Measurements from ENCODE around the gene CHST3. TPM values are rescaled to one million over a fixed set of nuclear protein-coding genes. Genes with fewer than 3 reads are reported as not detected.
"Not testable (repeated sequence)": the region's sequence is repeated elsewhere in the genome, so short reads cannot be mapped to it uniquely, and the experiment has no call there.

Gene CHST3
- total RNA-seq, 4 donors from 2014 or later: 41.2 to 56.4 (median 47.4) TPM

DNA sequence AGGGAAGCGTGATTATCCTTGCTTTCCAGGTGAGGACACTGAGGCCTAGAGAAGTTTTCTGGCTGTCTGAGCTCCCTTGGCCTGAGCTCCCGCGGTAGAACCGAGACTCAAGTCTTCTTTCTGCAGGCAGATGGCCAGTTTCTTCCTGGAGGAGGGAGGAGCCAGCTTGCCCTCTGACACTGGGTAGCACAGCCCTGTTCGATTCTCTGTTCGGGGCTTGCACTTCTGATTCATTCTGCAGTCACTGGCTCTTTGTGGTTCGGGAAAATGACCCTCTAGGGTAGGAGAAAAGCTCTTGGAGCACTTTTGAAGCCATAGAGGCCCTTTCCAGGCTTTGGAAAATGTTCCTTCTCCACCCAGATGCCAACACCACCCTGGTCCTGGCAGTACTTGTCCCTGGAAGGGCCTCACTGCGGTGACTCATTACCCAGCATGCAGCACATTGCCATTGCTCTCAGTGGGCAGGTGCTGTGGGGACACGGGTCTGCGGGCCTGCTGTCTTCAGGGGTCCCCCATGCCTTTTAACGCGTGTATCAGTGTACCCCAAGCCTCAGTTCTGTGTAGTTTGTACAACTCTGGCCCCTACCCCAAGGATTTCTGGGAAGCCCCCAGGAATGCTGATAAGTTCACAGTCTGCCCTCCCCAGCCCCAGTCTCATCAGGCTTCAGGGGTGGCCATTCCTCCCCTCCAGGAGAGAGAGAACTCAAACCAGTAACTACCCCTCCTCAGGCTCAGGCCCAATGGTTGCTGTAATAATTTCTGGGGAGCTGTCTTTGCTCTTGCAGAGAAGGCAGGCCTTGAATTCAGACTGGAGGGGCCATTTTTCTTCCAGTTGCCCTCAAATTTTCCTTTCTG, 11.9 kb downstream of the CHST3 start:
- 20 to 33% methylated on average over 11 to 12 of the region's 12 CpGs for WGBS, 2 donors
- Histone ChIP-seq H3K4me3 (peak overlapping the region in 1 of 4 donors; percentile 7), H3K4me1 (peaks cover 4 to 100% (median 96%) of the 10 kb centered on the region in 4 donors), H3K36me3 (no peaks in the 10 kb centered on the region), H3K27ac (peak overlapping the region; percentile 38 to 99 (median 82)), H3K27me3 (no peaks in the 10 kb centered on the region), H3K9me3 (no peaks in the 10 kb centered on the region)
- TF ChIP-seq EP300 (IDR thresholded peaks at IDR 0.05) (no peak), CTCF (IDR thresholded peaks at IDR 0.05) (no peak), POLR2A (IDR thresholded peaks at IDR 0.05) (no peak)
- peak in 1 of 2 donors; percentile 59 for DNase-seq (ENCODE audit: low spot score in 2 of 2)

DNA sequence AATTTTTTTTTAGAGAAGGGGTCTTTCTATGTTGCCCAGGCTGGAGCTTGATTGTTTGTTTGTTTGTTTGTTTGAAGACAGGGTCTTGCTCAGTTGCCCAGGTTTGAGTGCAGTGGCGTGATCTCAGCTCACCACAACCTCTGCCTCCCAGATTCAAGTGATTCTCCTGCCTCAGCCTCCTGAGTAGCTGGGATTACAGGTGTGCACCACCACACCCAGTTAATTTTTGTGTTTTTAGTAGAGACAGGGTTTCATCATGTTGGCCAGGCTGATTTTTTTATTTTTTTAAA, 13.4 kb downstream of the CHST3 start:
- not testable (repeated sequence) for H3K4me3 ChIP-seq; H3K36me3 ChIP-seq; H3K9me3 ChIP-seq; DNase-seq (ENCODE audit: low spot score in 2 of 2); H3K27me3 ChIP-seq
- 83 to 100% methylated on average over 1 of the region's 1 CpG for WGBS, 2 donors
- peaks cover 4 to 100% (median 97%) of the 10 kb centered on the region in 4 donors for H3K4me1 ChIP-seq
- H3K27ac ChIP-seq: peak overlapping the region; percentile 38 to 99 (median 82)

GRCh38 chr10:71978476-71978875, 14.3 kb downstream of the CHST3 start:
- peaks cover 4 to 100% (median 97%) of the 10 kb centered on the region in 4 donors for H3K4me1 ChIP-seq
- no peak overlapping the region for H3K4me3 ChIP-seq
- no peaks in the 10 kb centered on the region for H3K36me3 ChIP-seq
- no peak for DNase-seq (ENCODE audit: low spot score in 2 of 2)
- WGBS, 2 donors: 35 to 45% methylated on average over 7 of the region's 7 CpGs
- TF ChIP-seq EP300 (IDR thresholded peaks at IDR 0.05) (no peak), CTCF (IDR thresholded peaks at IDR 0.05) (peak in 1 of 5 experiments; percentile 16)
- H3K27me3 ChIP-seq: no peaks in the 10 kb centered on the region
- H3K27ac ChIP-seq: peak overlapping the region; percentile 38 to 99 (median 82)
- no peaks in the 10 kb centered on the region for H3K9me3 ChIP-seq

- Histone ChIP-seq H3K27ac (peak overlapping the region; percentile 38 to 99 (median 82)), H3K4me3 (no peak overlapping the region), H3K4me1 (peaks cover 6 to 100% (median 97%) of the 10 kb centered on the region in 4 donors), H3K36me3 (no peaks in the 10 kb centered on the region), H3K9me3 (no peaks in the 10 kb centered on the region), H3K27me3 (no peaks in the 10 kb centered on the region)
- WGBS, 2 donors: 60 to 62% methylated on average over 15 of the region's 15 CpGs
- TF ChIP-seq POLR2A (IDR thresholded peaks at IDR 0.05): no peak
- no peak for TF ChIP-seq CTCF (IDR thresholded peaks at IDR 0.05)
- TF ChIP-seq EP300 (IDR thresholded peaks at IDR 0.05): no peak
- no peak for DNase-seq (ENCODE audit: low spot score in 2 of 2)
Measured at GRCh38 chr10:71978988-71979691, 14.9 kb downstream of the CHST3 start.

DNA sequence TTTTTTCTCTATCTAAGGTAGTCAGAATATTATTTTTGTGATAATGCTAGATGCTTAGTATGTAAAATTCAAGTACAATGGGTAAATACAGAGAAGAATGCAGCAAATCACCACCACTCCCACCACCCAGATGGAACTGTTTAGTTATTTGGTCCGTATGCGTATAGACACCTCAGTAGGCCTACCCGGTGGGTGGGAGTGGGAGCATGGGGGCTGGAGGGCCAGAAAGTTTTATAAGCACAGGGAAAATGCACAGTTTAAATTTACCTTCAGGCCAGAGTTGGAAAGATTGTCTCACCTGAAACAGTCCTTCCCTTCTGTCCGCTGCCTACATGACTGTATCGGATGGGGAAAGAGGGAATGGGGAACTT, 15.5 kb downstream of the CHST3 start:
- Histone ChIP-seq H3K4me3 (no peak overlapping the region), H3K27ac (peak overlapping the region; percentile 38 to 99 (median 82)), H3K4me1 (peaks cover 10 to 100% (median 97%) of the 10 kb centered on the region in 4 donors), H3K36me3 (no peaks in the 10 kb centered on the region), H3K27me3 (no peaks in the 10 kb centered on the region), H3K9me3 (no peaks in the 10 kb centered on the region)
- TF ChIP-seq EP300 (IDR thresholded peaks at IDR 0.05) (no peak), CTCF (IDR thresholded peaks at IDR 0.05) (no peak), POLR2A (IDR thresholded peaks at IDR 0.05) (no peak)
- DNase-seq (ENCODE audit: low spot score in 2 of 2): no peak
- WGBS, 2 donors: 51 to 55% methylated on average over 5 of the region's 5 CpGs

Data from tibial nerve (tissue), 4 donors.